Mesodermal cell (in vitro differentiated cells): ENCODE data around the gene CHN1.
A peak's percentile ranks its signal among the peaks of the same experiment; 100 is the strongest.

ENCODE experiments used
- H3K27ac ChIP-seq: 2 replicates; pipeline ENCODE4 v1.7.0; 2013; ENCODE audit warnings: mild to moderate bottlenecking, low read depth, low read length, moderate library complexity; ENCODE audit not compliant: severe bottlenecking
- H3K36me3 ChIP-seq: 2 replicates; pipeline ENCODE4 v1.7.1; 2013; ENCODE audit warnings: mild to moderate bottlenecking, low read length, moderate library complexity; ENCODE audit not compliant: control insufficient read depth, insufficient read depth
- H3K4me1 ChIP-seq: one replicate; pipeline ENCODE4 v1.7.1; 2013; ENCODE audit warnings: mild to moderate bottlenecking, low read length; ENCODE audit not compliant: insufficient read depth, control insufficient read depth, poor library complexity, severe bottlenecking
- H3K4me3 ChIP-seq: 2 replicates; pipeline ENCODE4 v1.7.0; 2013; ENCODE audit warnings: low read length, control low read depth, mild to moderate bottlenecking; ENCODE audit not compliant: insufficient read depth, poor library complexity, severe bottlenecking; ENCODE audit errors: extremely low read depth
- H3K9me3 ChIP-seq: 2 replicates; pipeline ENCODE4 v1.7.1; 2013; ENCODE audit warnings: mild to moderate bottlenecking, low read length, moderate library complexity; ENCODE audit not compliant: control insufficient read depth
- WGBS, 2 experiments: methylation state at CpG; one replicate each; pipeline ENCODE4 v1.1.5; 2013; ENCODE audit warnings: missing lambda C conversion rate in 2 of 2; ENCODE audit not compliant: insufficient coverage in 2 of 2; 5-methylcytosine and 5-hydroxymethylcytosine counted together

The CHN1 gene

GRCh38 chr2:174829550-174829949, 175.6 kb downstream of the CHN1 start:
- WGBS, 2 experiments: 84 to 96% methylated on average over 2 to 3 of the region's 3 CpGs
- H3K4me3 ChIP-seq: no peak overlapping the region
- no peaks in the 10 kb centered on the region for H3K36me3 ChIP-seq
- H3K27ac ChIP-seq: no peak overlapping the region
- peaks cover 28% of the 10 kb centered on the region for H3K4me1 ChIP-seq
- H3K9me3 ChIP-seq: no peaks in the 10 kb centered on the region

- H3K4me3 ChIP-seq: no peak overlapping the region
- 62 to 69% methylated on average over 8 to 9 of the region's 9 CpGs for WGBS, 2 experiments
- H3K4me1 ChIP-seq: peaks cover 28% of the 10 kb centered on the region
- H3K36me3 ChIP-seq: peaks cover 2% of the 10 kb centered on the region
- H3K27ac ChIP-seq: peak overlapping the region; percentile 97
- no peaks in the 10 kb centered on the region for H3K9me3 ChIP-seq
Observed at GRCh38 chr2:174827371-174828369, 177.5 kb downstream of the CHN1 start.

- Histone ChIP-seq H3K9me3 (no peaks in the 10 kb centered on the region), H3K4me1 (peaks cover 28% of the 10 kb centered on the region), H3K36me3 (peaks cover 12% of the 10 kb centered on the region), H3K4me3 (no peak overlapping the region), H3K27ac (peak overlapping the region; percentile 97)
- 54 to 69% methylated on average over 2 of the region's 2 CpGs for WGBS, 2 experiments
Observed at GRCh38 chr2:174826051-174826450, 179.1 kb downstream of the CHN1 start.

- H3K27ac ChIP-seq: no peak overlapping the region
- peaks cover 20% of the 10 kb centered on the region for H3K36me3 ChIP-seq
- H3K9me3 ChIP-seq: no peaks in the 10 kb centered on the region
- peaks cover 28% of the 10 kb centered on the region for H3K4me1 ChIP-seq
- H3K4me3 ChIP-seq: no peak overlapping the region
Observed at GRCh38 chr2:174824068-174824467, 181.1 kb downstream of the CHN1 start.

- Histone ChIP-seq H3K4me1 (peaks cover 9% of the 10 kb centered on the region), H3K9me3 (no peaks in the 10 kb centered on the region), H3K27ac (no peak overlapping the region), H3K4me3 (no peak overlapping the region), H3K36me3 (peaks cover 20% of the 10 kb centered on the region)
- WGBS, 2 experiments: 100% methylated on average over 1 to 2 of the region's 4 CpGs
Observed at GRCh38 chr2:174821628-174822027, 183.6 kb downstream of the CHN1 start.

- no peaks in the 10 kb centered on the region for H3K9me3 ChIP-seq
- 98% methylated on average over 5 of the region's 6 CpGs for WGBS, 2 experiments
- no peak overlapping the region for H3K4me3 ChIP-seq
- H3K27ac ChIP-seq: no peak overlapping the region
- H3K36me3 ChIP-seq: peaks cover 20% of the 10 kb centered on the region
- no peaks in the 10 kb centered on the region for H3K4me1 ChIP-seq
Observed at GRCh38 chr2:174820361-174820760, 184.8 kb downstream of the CHN1 start.

- Histone ChIP-seq H3K9me3 (no peaks in the 10 kb centered on the region), H3K27ac (no peak overlapping the region), H3K4me1 (no peaks in the 10 kb centered on the region), H3K36me3 (peaks cover 12% of the 10 kb centered on the region), H3K4me3 (no peak overlapping the region)
- no CpG with 5 or more reads among the region's 2 CpGs for WGBS, 2 experiments
Observed at GRCh38 chr2:174815526-174815925, 189.7 kb downstream of the CHN1 start.

- 100% methylated on average over 2 to 4 of the region's 7 CpGs for WGBS, 2 experiments
- H3K4me1 ChIP-seq: peaks cover 5% of the 10 kb centered on the region
- H3K36me3 ChIP-seq: peaks cover 20% of the 10 kb centered on the region
- H3K9me3 ChIP-seq: no peaks in the 10 kb centered on the region
- no peak overlapping the region for H3K4me3 ChIP-seq
- no peak overlapping the region for H3K27ac ChIP-seq
Observed at GRCh38 chr2:174812037-174812436, 193.1 kb downstream of the CHN1 start.

GRCh38 chr2:174807931-174808330, 197.2 kb downstream of the CHN1 start:
- H3K36me3 ChIP-seq: peaks cover 36% of the 10 kb centered on the region
- 100% methylated on average over 1 of the region's 1 CpG for WGBS, 2 experiments
- peak overlapping the region; percentile 75 for H3K27ac ChIP-seq
- no peaks in the 10 kb centered on the region for H3K9me3 ChIP-seq
- peaks cover 5% of the 10 kb centered on the region for H3K4me1 ChIP-seq
- H3K4me3 ChIP-seq: no peak overlapping the region

GRCh38 chr2:174805803-174806202, 199.4 kb downstream of the CHN1 start:
- H3K4me1 ChIP-seq: peaks cover 5% of the 10 kb centered on the region
- no CpG with 5 or more reads among the region's 1 CpG for WGBS, 2 experiments

GRCh38 chr2:174802459-174802858, 202.7 kb downstream of the CHN1 start:
- Histone ChIP-seq H3K4me3 (no peak overlapping the region), H3K36me3 (peaks cover 46% of the 10 kb centered on the region)
- WGBS, 2 experiments: 50% methylated on average over 1 of the region's 4 CpGs; no CpG with 5 or more reads in 1 of the 2 experiments

More at GRCh38 chr2:174805803-174806202, 199.4 kb downstream of the CHN1 start:
- Histone ChIP-seq H3K36me3 (peaks cover 39% of the 10 kb centered on the region), H3K4me3 (no peak overlapping the region), H3K27ac (no peak overlapping the region), H3K9me3 (no peaks in the 10 kb centered on the region)

More at GRCh38 chr2:174802459-174802858, 202.7 kb downstream of the CHN1 start:
- Histone ChIP-seq H3K9me3 (no peaks in the 10 kb centered on the region), H3K4me1 (peaks cover 3% of the 10 kb centered on the region), H3K27ac (no peak overlapping the region)
